ENCODE data around the gene STK33. TPM values are rescaled to one million over a fixed set of nuclear protein-coding genes. Genes with fewer than 3 reads are reported as not detected.

Gene STK33
- polyA plus RNA-seq, 1 of the 3 experiments (the other 2 are of a cell fraction), result 12.3 TPM

DNA sequence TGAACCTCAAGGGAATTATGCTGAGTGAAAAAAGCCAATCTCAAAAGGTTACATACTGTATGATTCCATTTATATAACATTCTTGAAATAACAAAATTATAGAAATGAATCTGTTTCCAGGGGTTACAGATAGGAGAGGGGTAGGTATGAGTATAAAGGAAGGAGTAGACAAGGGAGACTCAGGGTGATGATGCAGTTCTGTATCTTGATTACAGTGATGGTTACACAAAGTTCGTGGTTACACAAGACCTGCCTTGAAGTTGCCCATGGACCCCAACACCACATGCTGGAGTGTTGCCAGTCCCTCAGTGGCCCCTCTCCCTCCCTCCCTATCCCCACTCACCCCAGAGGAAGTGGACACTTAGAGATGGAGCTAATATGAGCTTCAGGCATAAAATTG lies 20.3 kb downstream of the STK33 start (continued):
- TF ChIP-seq EP300 (IDR thresholded peaks at IDR 0.05; ENCODE audit: borderline replicate concordance in 1 of 2, low read depth in 1 of 2, low read length in 1 of 2) (no peak), NRF1 (IDR thresholded peaks at IDR 0.05; ENCODE audit: low read depth, low read length) (no peak), FOSL2 (IDR thresholded peaks at IDR 0.05; ENCODE audit: borderline replicate concordance, low read depth) (no peak), RXRA (IDR thresholded peaks at IDR 0.05; ENCODE audit: borderline replicate concordance, low read depth) (no peak), TEAD4 (IDR thresholded peaks at IDR 0.05; ENCODE audit: borderline replicate concordance, insufficient read depth) (no peak)
- TF ChIP-seq, protein P1, sequence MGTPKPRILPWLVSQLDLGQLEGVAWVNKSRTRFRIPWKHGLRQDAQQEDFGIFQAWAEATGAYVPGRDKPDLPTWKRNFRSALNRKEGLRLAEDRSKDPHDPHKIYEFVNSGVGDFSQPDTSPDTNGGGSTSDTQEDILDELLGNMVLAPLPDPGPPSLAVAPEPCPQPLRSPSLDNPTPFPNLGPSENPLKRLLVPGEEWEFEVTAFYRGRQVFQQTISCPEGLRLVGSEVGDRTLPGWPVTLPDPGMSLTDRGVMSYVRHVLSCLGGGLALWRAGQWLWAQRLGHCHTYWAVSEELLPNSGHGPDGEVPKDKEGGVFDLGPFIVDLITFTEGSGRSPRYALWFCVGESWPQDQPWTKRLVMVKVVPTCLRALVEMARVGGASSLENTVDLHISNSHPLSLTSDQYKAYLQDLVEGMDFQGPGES (IDR thresholded peaks at IDR 0.05; ENCODE audit: low read depth, low read length), result no peak
- TF ChIP-seq, protein P2, sequence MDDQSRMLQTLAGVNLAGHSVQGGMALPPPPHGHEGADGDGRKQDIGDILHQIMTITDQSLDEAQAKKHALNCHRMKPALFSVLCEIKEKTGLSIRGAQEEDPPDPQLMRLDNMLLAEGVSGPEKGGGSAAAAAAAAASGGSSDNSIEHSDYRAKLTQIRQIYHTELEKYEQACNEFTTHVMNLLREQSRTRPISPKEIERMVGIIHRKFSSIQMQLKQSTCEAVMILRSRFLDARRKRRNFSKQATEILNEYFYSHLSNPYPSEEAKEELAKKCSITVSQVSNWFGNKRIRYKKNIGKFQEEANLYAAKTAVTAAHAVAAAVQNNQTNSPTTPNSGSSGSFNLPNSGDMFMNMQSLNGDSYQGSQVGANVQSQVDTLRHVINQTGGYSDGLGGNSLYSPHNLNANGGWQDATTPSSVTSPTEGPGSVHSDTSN (IDR thresholded peaks at IDR 0.05), result no peak
- TF ChIP-seq, protein P3, sequence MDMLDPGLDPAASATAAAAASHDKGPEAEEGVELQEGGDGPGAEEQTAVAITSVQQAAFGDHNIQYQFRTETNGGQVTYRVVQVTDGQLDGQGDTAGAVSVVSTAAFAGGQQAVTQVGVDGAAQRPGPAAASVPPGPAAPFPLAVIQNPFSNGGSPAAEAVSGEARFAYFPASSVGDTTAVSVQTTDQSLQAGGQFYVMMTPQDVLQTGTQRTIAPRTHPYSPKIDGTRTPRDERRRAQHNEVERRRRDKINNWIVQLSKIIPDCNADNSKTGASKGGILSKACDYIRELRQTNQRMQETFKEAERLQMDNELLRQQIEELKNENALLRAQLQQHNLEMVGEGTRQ (IDR thresholded peaks at IDR 0.05; ENCODE audit: borderline replicate concordance, low read depth, low read length), result no peak

DNA sequence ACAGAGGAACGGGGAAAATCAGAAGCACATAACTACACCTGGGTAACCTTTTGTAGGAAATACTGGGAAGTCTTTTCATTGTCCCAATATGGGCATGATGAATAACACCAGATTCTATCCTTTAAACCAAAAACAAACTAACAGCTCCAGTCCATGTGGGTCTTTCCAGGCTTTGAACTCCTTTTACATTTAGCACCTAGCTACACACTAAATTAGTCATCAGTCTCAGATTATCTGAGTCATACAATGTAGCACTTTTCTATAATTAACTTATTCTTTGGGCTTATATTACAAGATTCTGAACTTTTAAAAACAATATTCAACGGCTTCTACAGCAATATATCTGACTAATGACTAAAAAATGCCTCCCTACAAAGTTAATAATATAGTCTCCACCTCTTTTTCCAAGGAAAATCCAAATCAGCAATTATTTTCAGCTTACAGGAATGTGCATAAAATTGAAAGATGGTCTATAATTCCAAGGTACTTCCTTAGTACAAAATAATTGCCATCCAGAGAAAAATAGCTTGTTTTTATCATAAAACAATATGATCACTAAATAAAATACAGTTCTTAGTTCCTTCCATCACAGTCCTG lies 26.3 kb downstream of the STK33 start:
- no peak for DNase-seq
- 46% methylated on average over 2 of the region's 2 CpGs for WGBS (ENCODE audit: low lambda C conversion rate)
- no peaks in the 10 kb centered on the region for H3K9me3 ChIP-seq
- H3K9me2 ChIP-seq, result no peaks in the 10 kb centered on the region
- H3K36me3 ChIP-seq (replicated peaks in 1 of 2; ENCODE audit: control insufficient read depth in 1 of 2, insufficient read depth in 2 of 2, low read length in 1 of 2), result no peaks in the 10 kb centered on the region
- H3K9ac ChIP-seq, result no peak overlapping the region
- TF ChIP-seq JUND (IDR thresholded peaks at IDR 0.05), result 0 out of 2 replicates have a peak, but pooled peaks have one; percentile 25
- TF ChIP-seq RAD21 (IDR thresholded peaks at IDR 0.05; ENCODE audit: low read length), result no peak
- TF ChIP-seq GATA2 (CRISPR knock-in tag; IDR thresholded peaks at IDR 0.05), result no peak
- no peak for TF ChIP-seq YY1 (IDR thresholded peaks at IDR 0.05; ENCODE audit: low read depth)
- TF ChIP-seq, protein P4, sequence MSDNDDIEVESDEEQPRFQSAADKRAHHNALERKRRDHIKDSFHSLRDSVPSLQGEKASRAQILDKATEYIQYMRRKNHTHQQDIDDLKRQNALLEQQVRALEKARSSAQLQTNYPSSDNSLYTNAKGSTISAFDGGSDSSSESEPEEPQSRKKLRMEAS (IDR thresholded peaks at IDR 0.05; ENCODE audit: low read depth), result no peak
- TF ChIP-seq, protein P2 (IDR thresholded peaks at IDR 0.05), result no peak
- TF ChIP-seq, protein P3 (IDR thresholded peaks at IDR 0.05; ENCODE audit: borderline replicate concordance, low read depth, low read length), result no peak
- no peak for TF ChIP-seq CHD2 (IDR thresholded peaks at IDR 0.05; ENCODE audit: low read length, partially characterized antibody)
- TF ChIP-seq GABPA (IDR thresholded peaks at IDR 0.05; ENCODE audit: low read depth), result no peak
- TF ChIP-seq, protein P5, sequence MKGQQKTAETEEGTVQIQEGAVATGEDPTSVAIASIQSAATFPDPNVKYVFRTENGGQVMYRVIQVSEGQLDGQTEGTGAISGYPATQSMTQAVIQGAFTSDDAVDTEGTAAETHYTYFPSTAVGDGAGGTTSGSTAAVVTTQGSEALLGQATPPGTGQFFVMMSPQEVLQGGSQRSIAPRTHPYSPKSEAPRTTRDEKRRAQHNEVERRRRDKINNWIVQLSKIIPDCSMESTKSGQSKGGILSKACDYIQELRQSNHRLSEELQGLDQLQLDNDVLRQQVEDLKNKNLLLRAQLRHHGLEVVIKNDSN (IDR thresholded peaks at IDR 0.05; ENCODE audit: borderline replicate concordance, low read depth), result no peak
- no peak for TF ChIP-seq RFX5 (IDR thresholded peaks at IDR 0.05; ENCODE audit: low read length)
- TF ChIP-seq FOSL2 (IDR thresholded peaks at IDR 0.05; ENCODE audit: borderline replicate concordance, low read depth), result peak; percentile 17; the same call in 1 of the 2 replicates
- no peak for TF ChIP-seq POLR2AphosphoS5 (IDR thresholded peaks at IDR 0.05; ENCODE audit: low read depth, low read length)
- no peak for TF ChIP-seq SIN3A (IDR thresholded peaks at IDR 0.05; ENCODE audit: borderline replicate concordance, low read depth, low read length)
- no peak for TF ChIP-seq EZH2phosphoT487 (IDR thresholded peaks at IDR 0.05; ENCODE audit: borderline replicate concordance, low read depth)
- TF ChIP-seq SMC3 (IDR thresholded peaks at IDR 0.05; ENCODE audit: low read depth, low read length), result no peak
- ChIA-PET POLR2A (interaction anchor here (0.6 to 1.4 kb wide), 3 partner anchors 112 to 469 kb away, joined by 3 to 4 read pairs (median 3); no protein-coding TSS in a partner anchor), CTCF (interaction anchor here (0.8 to 6.5 kb wide), 37 partner anchors 9 to 561 kb away, joined by 3 to 61 read pairs (median 6); partner anchors contain the start of genes LMO1, RIC3 and TUB)
- H3K4me2 ChIP-seq, result no peak overlapping the region
- no peaks in the 10 kb centered on the region for H4K20me1 ChIP-seq (ENCODE audit: insufficient read depth)
- H3K27me3 ChIP-seq (ENCODE audit: insufficient read depth), result no peaks in the 10 kb centered on the region
- no peak overlapping the region for H3K4me3 ChIP-seq (ENCODE audit: low read depth in 2 of 2, low read length in 1 of 2)
- H3K27ac ChIP-seq (ENCODE audit: low read depth in 2 of 2, low read length in 1 of 2), result peak overlapping the region in 1 of 2 experiments; percentile 41; a peak in 2 of 4 replicates
- no peaks in the 10 kb centered on the region for H3K79me2 ChIP-seq (ENCODE audit: insufficient read depth)
- H2AFZ ChIP-seq (ENCODE audit: low read depth), result no peak overlapping the region
- peaks cover 0 to 10% of the 10 kb centered on the region in 2 experiments; a peak in 1 of 4 replicates for H3K4me1 ChIP-seq (ENCODE audit: control insufficient read depth in 1 of 2, insufficient read depth in 2 of 2, low read depth in 1 of 2, low read length in 1 of 2)
- H3F3A ChIP-seq (replicated peaks; ENCODE audit: insufficient read depth), result peaks cover 12% of the 10 kb centered on the region
